ENCODE data around the gene ACR. TPM values are rescaled to one million over a fixed set of nuclear protein-coding genes. Genes with fewer than 3 reads are reported as not detected.
A peak's percentile ranks its signal among the peaks of the same experiment; 100 is the strongest.

Gene ACR
- total and polyA plus RNA-seq, 10 of the 15 experiments (the other 5 are each of a cell fraction or from before 2014, with no cell fraction given): not detected

DNA sequence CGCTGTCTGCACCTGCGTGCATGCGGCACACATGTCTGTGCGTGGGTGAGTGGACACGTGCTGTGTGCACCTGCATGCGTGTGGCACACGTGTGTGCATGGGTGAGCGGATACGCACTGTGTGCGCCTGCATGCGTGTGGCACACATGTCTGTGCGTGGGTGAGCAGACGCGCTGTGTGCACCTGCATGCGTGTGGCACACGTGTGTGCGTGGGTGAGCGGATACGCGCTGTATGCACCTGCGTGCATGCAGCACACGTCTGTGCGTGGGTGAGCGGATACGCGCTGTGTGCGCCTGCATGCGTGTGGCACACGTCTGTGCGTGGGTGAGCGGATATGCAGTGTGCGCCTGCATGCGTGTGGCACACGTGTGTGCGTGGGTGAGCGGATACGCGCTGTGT is 27.1 kb upstream of the ACR start:
- TF ChIP-seq TCF3 (IDR thresholded peaks at IDR 0.05; ENCODE audit: borderline replicate concordance, insufficient read depth, low read depth, low read length): peak; percentile 84; the same call in 1 of the 2 replicates
- no peak for TF ChIP-seq MXI1 (IDR thresholded peaks at IDR 0.05; ENCODE audit: low read depth, low read length)
- TF ChIP-seq, protein P1, sequence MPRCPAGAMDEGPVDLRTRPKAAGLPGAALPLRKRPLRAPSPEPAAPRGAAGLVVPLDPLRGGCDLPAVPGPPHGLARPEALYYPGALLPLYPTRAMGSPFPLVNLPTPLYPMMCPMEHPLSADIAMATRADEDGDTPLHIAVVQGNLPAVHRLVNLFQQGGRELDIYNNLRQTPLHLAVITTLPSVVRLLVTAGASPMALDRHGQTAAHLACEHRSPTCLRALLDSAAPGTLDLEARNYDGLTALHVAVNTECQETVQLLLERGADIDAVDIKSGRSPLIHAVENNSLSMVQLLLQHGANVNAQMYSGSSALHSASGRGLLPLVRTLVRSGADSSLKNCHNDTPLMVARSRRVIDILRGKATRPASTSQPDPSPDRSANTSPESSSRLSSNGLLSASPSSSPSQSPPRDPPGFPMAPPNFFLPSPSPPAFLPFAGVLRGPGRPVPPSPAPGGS (IDR thresholded peaks at IDR 0.05; ENCODE audit: borderline replicate concordance, insufficient read depth, low read depth, low read length, poor library complexity, severe bottlenecking): peak; percentile 76
- Histone ChIP-seq H3K4me2 (ENCODE audit: control insufficient read depth, insufficient read depth) (no peak overlapping the region), H3K9ac (ENCODE audit: control insufficient read depth, insufficient read depth, low read length) (no peak overlapping the region), H3K4me3 (no peak overlapping the region), H3K27me3 (replicated peaks in 1 of 2; ENCODE audit: control insufficient read depth in 2 of 2, insufficient read depth in 2 of 2, low read length in 1 of 2) (peaks cover 0 to 4% of the 10 kb centered on the region in 2 experiments; a peak in 2 of 4 replicates), H3K27ac (ENCODE audit: control insufficient read depth, insufficient read depth) (no peak overlapping the region), H3K79me2 (ENCODE audit: control insufficient read depth, insufficient read depth, low read length) (no peaks in the 10 kb centered on the region), H3K4me1 (ENCODE audit: control insufficient read depth, insufficient read depth, low read length) (no peaks in the 10 kb centered on the region), H3K9me3 (replicated peaks; ENCODE audit: control insufficient read depth, insufficient read depth, low read length) (no peaks in the 10 kb centered on the region), H2AFZ (ENCODE audit: control insufficient read depth, low read depth, low read length) (no peak overlapping the region), H3K36me3 (ENCODE audit: control insufficient read depth in 2 of 2, insufficient read depth in 2 of 2, low read length in 1 of 2) (no peaks in the 10 kb centered on the region), H4K20me1 (ENCODE audit: control insufficient read depth, insufficient read depth) (no peaks in the 10 kb centered on the region)
- ATAC-seq: no peak
- ChIA-PET POLR2A (no interaction called here), RAD21 (ENCODE audit: unreplicated experiment) (no interaction called here), SMC1A (ENCODE audit: uncharacterized antibody, unreplicated experiment) (no interaction called here), CTCF (no interaction called here)
- FAIRE-seq: no peak
- WGBS (ENCODE audit: insufficient coverage, insufficient replicate concordance, low lambda C conversion rate, missing lambda C conversion rate): 84% methylated on average over 38 of the region's 38 CpGs
- intact Hi-C loops (cut with micrococcal nuclease; ENCODE audit: unreplicated experiment) (no loop called here), in situ Hi-C loops (cut with MboI) (no loop called here)
- BruUV-seq (replicated peaks): no TSS peak
- no peak for DNase-seq (ENCODE audit: low read depth, low spot score)

DNA sequence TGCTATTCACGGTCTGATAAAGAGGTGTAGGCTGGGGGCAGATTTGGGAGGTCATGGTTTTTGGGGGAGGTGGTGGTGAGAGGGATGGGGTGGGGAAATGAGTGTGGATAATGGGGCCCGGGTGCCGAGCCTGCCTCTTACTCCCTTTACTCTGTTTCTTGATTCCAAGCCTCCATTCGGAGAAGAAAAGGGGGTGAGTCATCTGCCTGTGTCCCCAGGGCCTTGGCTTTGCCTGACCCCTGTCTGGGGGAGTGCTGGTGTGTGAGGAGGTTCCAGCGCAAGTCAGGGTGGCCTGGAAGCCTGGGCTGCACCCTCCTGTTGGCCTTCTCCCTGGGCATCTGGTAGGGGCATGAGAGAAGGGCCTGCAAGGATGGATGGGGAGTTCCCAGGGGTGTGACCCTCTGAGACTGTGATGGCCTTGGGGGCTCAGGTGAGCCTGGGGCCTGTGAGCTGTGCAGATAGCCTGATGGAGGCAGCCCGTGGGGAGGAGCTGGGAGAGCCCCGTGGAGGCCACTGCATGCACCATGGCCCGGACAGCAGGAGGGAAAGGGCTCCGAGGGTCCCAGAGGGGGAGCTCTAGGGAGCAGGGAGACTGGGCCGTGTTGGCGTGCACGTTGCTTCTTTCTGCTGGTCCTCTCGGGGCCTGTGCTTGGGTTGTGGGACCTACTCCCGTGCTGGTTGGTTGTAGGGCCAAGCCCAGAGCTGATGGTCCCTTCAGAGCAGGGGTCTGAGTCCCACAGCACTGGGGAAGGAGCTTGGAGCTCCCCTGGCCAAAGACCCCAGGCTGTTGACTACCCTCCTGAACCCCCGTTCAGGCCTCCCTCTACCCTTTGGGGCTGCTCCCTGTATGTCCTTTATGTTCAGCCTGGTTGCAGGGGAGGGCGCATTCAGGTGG is 26.3 kb upstream of the ACR start:
- no peak for ATAC-seq
- ChIA-PET RAD21 (ENCODE audit: unreplicated experiment) (no interaction called here), POLR2A (no interaction called here), SMC1A (ENCODE audit: uncharacterized antibody, unreplicated experiment) (no interaction called here), CTCF (no interaction called here)
- intact Hi-C loops (cut with micrococcal nuclease; ENCODE audit: unreplicated experiment): no loop called here
- no peak overlapping the region for H3K27ac ChIP-seq (ENCODE audit: control insufficient read depth, insufficient read depth)
- H3K4me2 ChIP-seq (ENCODE audit: control insufficient read depth, insufficient read depth): no peak overlapping the region
- in situ Hi-C loops (cut with MboI): no loop called here
- H3K79me2 ChIP-seq (ENCODE audit: control insufficient read depth, insufficient read depth, low read length): no peaks in the 10 kb centered on the region
- H2AFZ ChIP-seq (ENCODE audit: control insufficient read depth, low read depth, low read length): no peak overlapping the region
- no peak for FAIRE-seq
- no peak for DNase-seq (ENCODE audit: low read depth, low spot score)
- no peaks in the 10 kb centered on the region for H4K20me1 ChIP-seq (ENCODE audit: control insufficient read depth, insufficient read depth)
- BruUV-seq (replicated peaks): no TSS peak
- WGBS (ENCODE audit: insufficient coverage, insufficient replicate concordance, low lambda C conversion rate, missing lambda C conversion rate): 16% methylated on average over 16 of the region's 16 CpGs
- H3K9ac ChIP-seq (ENCODE audit: control insufficient read depth, insufficient read depth, low read length): no peak overlapping the region
- TF ChIP-seq LARP7 (IDR thresholded peaks at IDR 0.05) (no peak), ZNF274 (IDR thresholded peaks at IDR 0.05; ENCODE audit: insufficient read depth, insufficient read length) (no peak), NFIC (IDR thresholded peaks at IDR 0.05; ENCODE audit: low read depth, low read length) (no peak), TCF7 (IDR thresholded peaks at IDR 0.05; ENCODE audit: borderline replicate concordance) (no peak), SIX5 (IDR thresholded peaks at IDR 0.05; ENCODE audit: low read depth, low read length, severe bottlenecking) (no peak), NR2F1 (conservative IDR thresholded peaks at IDR 0.05) (no peak), CBX5 (IDR thresholded peaks at IDR 0.05; ENCODE audit: low read depth) (no peak)
- TF ChIP-seq, protein P2, sequence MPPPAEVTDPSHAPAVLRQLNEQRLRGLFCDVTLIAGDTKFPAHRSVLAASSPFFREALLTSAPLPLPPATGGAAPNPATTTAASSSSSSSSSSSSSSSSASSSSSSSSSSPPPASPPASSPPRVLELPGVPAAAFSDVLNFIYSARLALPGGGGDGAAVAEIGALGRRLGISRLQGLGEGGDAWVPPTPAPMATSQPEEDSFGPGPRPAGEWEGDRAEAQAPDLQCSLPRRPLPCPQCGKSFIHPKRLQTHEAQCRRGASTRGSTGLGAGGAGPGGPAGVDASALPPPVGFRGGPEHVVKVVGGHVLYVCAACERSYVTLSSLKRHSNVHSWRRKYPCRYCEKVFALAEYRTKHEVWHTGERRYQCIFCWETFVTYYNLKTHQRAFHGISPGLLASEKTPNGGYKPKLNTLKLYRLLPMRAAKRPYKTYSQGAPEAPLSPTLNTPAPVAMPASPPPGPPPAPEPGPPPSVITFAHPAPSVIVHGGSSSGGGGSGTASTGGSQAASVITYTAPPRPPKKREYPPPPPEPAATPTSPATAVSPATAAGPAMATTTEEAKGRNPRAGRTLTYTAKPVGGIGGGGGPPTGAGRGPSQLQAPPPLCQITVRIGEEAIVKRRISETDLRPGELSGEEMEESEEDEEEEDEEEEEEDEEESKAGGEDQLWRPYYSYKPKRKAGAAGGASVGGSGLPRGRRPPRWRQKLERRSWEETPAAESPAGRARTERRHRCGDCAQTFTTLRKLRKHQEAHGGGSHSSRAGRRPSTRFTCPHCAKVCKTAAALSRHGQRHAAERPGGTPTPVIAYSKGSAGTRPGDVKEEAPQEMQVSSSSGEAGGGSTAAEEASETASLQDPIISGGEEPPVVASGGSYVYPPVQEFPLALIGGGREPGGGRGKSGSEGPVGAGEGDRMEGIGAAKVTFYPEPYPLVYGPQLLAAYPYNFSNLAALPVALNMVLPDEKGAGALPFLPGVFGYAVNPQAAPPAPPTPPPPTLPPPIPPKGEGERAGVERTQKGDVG (CRISPR knock-in tag; IDR thresholded peaks at IDR 0.05): no peak
- H3K4me1 ChIP-seq (ENCODE audit: control insufficient read depth, insufficient read depth, low read length): no peaks in the 10 kb centered on the region
- no peak overlapping the region for H3K4me3 ChIP-seq
- H3K9me3 ChIP-seq (replicated peaks; ENCODE audit: control insufficient read depth, insufficient read depth, low read length): no peaks in the 10 kb centered on the region
- peaks cover 0 to 4% of the 10 kb centered on the region in 2 experiments; a peak in 2 of 4 replicates for H3K27me3 ChIP-seq (replicated peaks in 1 of 2; ENCODE audit: control insufficient read depth in 2 of 2, insufficient read depth in 2 of 2, low read length in 1 of 2)
- H3K36me3 ChIP-seq (ENCODE audit: control insufficient read depth in 2 of 2, insufficient read depth in 2 of 2, low read length in 1 of 2): no peaks in the 10 kb centered on the region
